ENCODE data around the gene CYP4B1.

- TF ChIP-seq CREB5 (CRISPR knock-in tag; IDR thresholded peaks at IDR 0.05; ENCODE audit: low read depth) (no peak), TSHZ2 (CRISPR knock-in tag; IDR thresholded peaks at IDR 0.05) (no peak), ISL1 (CRISPR knock-in tag; IDR thresholded peaks at IDR 0.05) (no peak)
These were observed 29.7 kb upstream of the CYP4B1 start for GRCh38 chr1:46769028-46769740.
